GM18858 (cell line): ENCODE results near the gene TSGA10.

ENCODE experiments used
- ATAC-seq: cut with Tn5 transposase; IDR thresholded peaks from one replicate; pipeline ENCODE4 v1.9.1; 2021; ENCODE audit not compliant: unreplicated experiment

TSGA10 gene

GRCh38 chr2:98948956-98949739, 205.6 kb downstream of the TSGA10 start:
- ATAC-seq = no peak

GRCh38 chr2:98947554-98947953, 207.2 kb downstream of the TSGA10 start:
- no peak for ATAC-seq
